ENCODE measurements around the gene CFL1. TPM values are rescaled to one million over a fixed set of nuclear protein-coding genes. Genes with fewer than 3 reads are reported as not detected.

CFL1 gene
- total and polyA plus RNA-seq, 2 of the 8 experiments (the other 6 are each of a cell fraction or from before 2014, with no cell fraction given) = 1,252 to 1,365 TPM

DNA sequence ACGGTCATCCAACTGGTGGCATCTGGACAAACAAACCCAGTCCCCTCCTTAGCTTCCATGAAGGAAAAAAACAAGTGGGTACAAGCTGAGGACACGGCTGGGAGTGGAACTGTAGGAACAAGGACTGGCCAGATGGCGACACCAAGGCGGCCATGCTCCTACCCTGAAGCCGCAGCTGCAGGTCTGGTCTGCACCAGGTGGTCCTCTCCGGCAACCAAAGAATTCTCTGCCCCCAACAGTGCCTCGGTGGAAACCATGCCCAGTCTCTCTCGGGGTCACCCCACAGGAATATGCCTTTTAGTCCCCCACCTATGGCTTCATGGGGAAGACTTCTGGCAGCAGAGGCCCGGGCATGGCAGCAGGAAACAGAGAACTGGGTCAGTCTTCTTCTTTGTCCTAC is 48.5 kb downstream of the CFL1 start:
- Histone ChIP-seq H3K27me3 (replicated peaks in 1 of 4; ENCODE audit: control insufficient read depth in 3 of 4, extremely low read depth in 1 of 4, insufficient read depth in 3 of 4, low read length in 3 of 4) (no peaks in the 10 kb centered on the region; a peak in 2 of 7 replicates), H3K56ac (replicated peaks; ENCODE audit: insufficient read length, low read depth, low read length) (no peak overlapping the region), H2BK20ac (ENCODE audit: low read length) (no peak overlapping the region), H2BK12ac (ENCODE audit: low read depth, low read length) (no peak overlapping the region), H3K27ac (ENCODE audit: low read depth, low read length) (no peak overlapping the region), H3K23me2 (ENCODE audit: low read depth, low read length) (no peaks in the 10 kb centered on the region), H3K23ac (ENCODE audit: insufficient read length) (no peak overlapping the region), H3K9me3 (ENCODE audit: insufficient read depth in 2 of 2, low read depth in 1 of 2, low read length in 1 of 2) (no peaks in the 10 kb centered on the region), H2AK5ac (ENCODE audit: low read depth, low read length) (no peak overlapping the region), H3K79me1 (ENCODE audit: low read depth, low read length) (peaks cover 2% of the 10 kb centered on the region; the same call in 1 of the 2 replicates), H3K9ac (replicated peaks in 1 of 4; ENCODE audit: extremely low read depth in 1 of 4, low read depth in 3 of 4, low read length in 3 of 4) (no peak overlapping the region), H3K36me3 (ENCODE audit: control insufficient read depth in 2 of 4, insufficient read depth in 4 of 4, low read length in 3 of 4) (no peaks in the 10 kb centered on the region), H3K14ac (ENCODE audit: insufficient read length) (no peak overlapping the region), H2BK5ac (ENCODE audit: low read depth, low read length) (no peak overlapping the region), H4K5ac (ENCODE audit: insufficient read length, low read depth, low read length) (no peak overlapping the region), H4K20me1 (replicated peaks in 1 of 2; ENCODE audit: control insufficient read depth in 1 of 2, insufficient read depth in 2 of 2, low read length in 2 of 2) (peaks cover 0 to 5% of the 10 kb centered on the region in 2 experiments), H3K4me1 (replicated peaks in 1 of 4; ENCODE audit: control insufficient read depth in 3 of 4, insufficient read depth in 4 of 4, low read length in 3 of 4) (no peaks in the 10 kb centered on the region), H3K4me2 (ENCODE audit: insufficient read depth in 1 of 2, low read depth in 2 of 2, low read length in 2 of 2) (no peak overlapping the region), H4K8ac (ENCODE audit: extremely low read depth, insufficient read depth, low read length) (no peak overlapping the region; the same call in 1 of the 2 replicates), H2AFZ (ENCODE audit: low read length) (no peak overlapping the region), H3K79me2 (ENCODE audit: control insufficient read depth in 1 of 2, insufficient read depth in 2 of 2, low read length in 2 of 2) (no peaks in the 10 kb centered on the region), H3K4ac (replicated peaks; ENCODE audit: insufficient read length, low read depth, low read length) (no peak overlapping the region), H4K91ac (replicated peaks; ENCODE audit: insufficient read length, low read length) (no peak overlapping the region), H3K4me3 (ENCODE audit: extremely low read depth in 1 of 4, insufficient read depth in 2 of 4, low read depth in 3 of 4, low read length in 4 of 4) (no peak overlapping the region), H2BK120ac (replicated peaks; ENCODE audit: low read depth, low read length) (no peak overlapping the region), H2BK15ac (ENCODE audit: low read length) (no peak overlapping the region), H3K18ac (ENCODE audit: extremely low read depth, low read length) (no peak overlapping the region)
- TF ChIP-seq SIRT6 (IDR thresholded peaks at IDR 0.05; ENCODE audit: low read length) (no peak), ASH2L (IDR thresholded peaks at IDR 0.05; ENCODE audit: low read length) (no peak), RNF2 (IDR thresholded peaks at IDR 0.05; ENCODE audit: borderline replicate concordance, low read depth, low read length, missing control alignments, poor library complexity, severe bottlenecking) (no peak), TCF12 (IDR thresholded peaks at IDR 0.05; ENCODE audit: low read depth, low read length) (no peak), RXRA (IDR thresholded peaks at IDR 0.05; ENCODE audit: insufficient read depth, low read depth, low read length) (no peak), CBX8 (IDR thresholded peaks at IDR 0.05; ENCODE audit: borderline replicate concordance, low read depth, low read length) (no peak), CTBP2 (IDR thresholded peaks at IDR 0.05; ENCODE audit: borderline replicate concordance, insufficient read depth, insufficient read length, low read length) (no peak), SIN3A (conservative IDR thresholded peaks at IDR 0.05 in 1 of 2, IDR thresholded peaks at IDR 0.05 in 1 of 2; ENCODE audit: low read depth in 1 of 2, low read length in 2 of 2) (no peak), EZH2 (IDR thresholded peaks at IDR 0.05; ENCODE audit: low read depth, low read length, severe bottlenecking) (no peak), CHD2 (IDR thresholded peaks at IDR 0.05; ENCODE audit: low read length) (no peak)
- TF ChIP-seq, protein P1, sequence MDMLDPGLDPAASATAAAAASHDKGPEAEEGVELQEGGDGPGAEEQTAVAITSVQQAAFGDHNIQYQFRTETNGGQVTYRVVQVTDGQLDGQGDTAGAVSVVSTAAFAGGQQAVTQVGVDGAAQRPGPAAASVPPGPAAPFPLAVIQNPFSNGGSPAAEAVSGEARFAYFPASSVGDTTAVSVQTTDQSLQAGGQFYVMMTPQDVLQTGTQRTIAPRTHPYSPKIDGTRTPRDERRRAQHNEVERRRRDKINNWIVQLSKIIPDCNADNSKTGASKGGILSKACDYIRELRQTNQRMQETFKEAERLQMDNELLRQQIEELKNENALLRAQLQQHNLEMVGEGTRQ (IDR thresholded peaks at IDR 0.05; ENCODE audit: low read length) = no peak
- TF ChIP-seq, protein P2, sequence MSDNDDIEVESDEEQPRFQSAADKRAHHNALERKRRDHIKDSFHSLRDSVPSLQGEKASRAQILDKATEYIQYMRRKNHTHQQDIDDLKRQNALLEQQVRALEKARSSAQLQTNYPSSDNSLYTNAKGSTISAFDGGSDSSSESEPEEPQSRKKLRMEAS (IDR thresholded peaks at IDR 0.05) = no peak
- POLR2A ChIA-PET (ENCODE audit: partially characterized antibody) = interaction anchor here (0.7 to 1.9 kb wide), 5 partner anchors 8 to 49 kb away, joined by 3 to 9 read pairs (median 3); partner anchors contain the start of genes CFL1 and OVOL1
- CTCF ChIA-PET (ENCODE audit: partially characterized antibody) = interaction anchor here (0.5 to 4.2 kb wide), 14 partner anchors 8 to 326 kb away, joined by 3 to 40 read pairs (median 4); partner anchors contain the start of gene AP5B1
- 93% methylated on average over 9 of the region's 9 CpGs; no CpG with 5 or more reads in 1 of the 2 experiments for WGBS, 2 experiments (ENCODE audit: extremely low coverage in 1 of 2, insufficient coverage in 1 of 2, insufficient read length in 1 of 2, insufficient replicate concordance in 2 of 2, low coverage in 1 of 2, low lambda C conversion rate in 2 of 2, missing lambda C conversion rate in 1 of 2)
- DNase-seq (ENCODE audit: low read depth in 1 of 2, low spot score in 2 of 2) = no peak
- no peak for FAIRE-seq

All from H1 (cell line).